Panc1 (cell line): ENCODE results near the gene BTBD9. TPM values are rescaled to one million over a fixed set of nuclear protein-coding genes. Genes with fewer than 3 reads are reported as not detected.

Experiments
- ATAC-seq: fragments of 200-7000 bp; cut with Tn5 transposase; 2 replicates; pipeline ENCODE4 v1.9.1; 2020; ENCODE audit warnings: mild to moderate bottlenecking, moderate library complexity
- BruUV-seq: library from RNA; stranded (reverse); fragments of 400-500 nt; replicated peaks from 2 replicates; lab custom pipeline; 2021; lab: Mats Ljungman, UMichigan
- CTCF ChIA-PET: fragments of 300-600 bp; sonication (Branson Sonifier 250); formaldehyde crosslinking; loops from one replicate; lab custom pipeline; 2022; ENCODE audit warnings: antibody characterized with exemption; lab: Charles Lee
- POLR2A ChIA-PET: fragments of 300-600 bp; sonication (Branson Sonifier 250); formaldehyde crosslinking; loops from one replicate; lab custom pipeline; 2022; ENCODE audit warnings: antibody characterized with exemption; lab: Charles Lee
- DNase-seq: peaks from one replicate; pipeline ENCODE4 v3.0.0-alpha.2; 2010; ENCODE audit warnings: low read depth, low spot score
- H3K27ac ChIP-seq: 2 replicates; pipeline ENCODE4 v1.5.1; 2011; ENCODE audit warnings: mild to moderate bottlenecking, low read length, inconsistent platforms
- H3K27me3 ChIP-seq: fragments of 200-500 bp; sonication (Bioruptor generic); 2 replicates; pipeline ENCODE4 v1.6.0; 2014; ENCODE audit warnings: low read length, inconsistent platforms; ENCODE audit not compliant: control insufficient read depth, insufficient read depth
- H3K36me3 ChIP-seq: fragments of 200-500 bp; sonication (Bioruptor generic); 2 replicates; pipeline ENCODE4 v1.5.1; 2014; ENCODE audit warnings: inconsistent platforms, mild to moderate bottlenecking, low read length, moderate library complexity; ENCODE audit not compliant: control insufficient read depth, insufficient read depth
- H3K4me1 ChIP-seq: 2 replicates; pipeline ENCODE4 v1.5.1; 2011; ENCODE audit warnings: inconsistent platforms, mild to moderate bottlenecking, low read length, moderate library complexity; ENCODE audit not compliant: control insufficient read depth, insufficient read depth
- H3K4me3 ChIP-seq, 2 experiments: 2 replicates each; pipeline ENCODE4 v1.5.1; 2011 to 2012; ENCODE audit warnings: low read depth in 2 of 2, low read length in 2 of 2, mild to moderate bottlenecking in 2 of 2, inconsistent platforms in 1 of 2, moderate library complexity in 1 of 2
- H3K9me3 ChIP-seq: fragments of 200-500 bp; sonication (Bioruptor generic); 2 replicates; pipeline ENCODE4 v1.5.1; 2014; ENCODE audit warnings: low read depth, mild to moderate bottlenecking, inconsistent platforms, low read length, moderate library complexity; ENCODE audit not compliant: control insufficient read depth, insufficient read depth
- CTCF ChIP-seq: fragments of 450-650 bp; IDR thresholded peaks from 2 replicates; pipeline ENCODE4 v1.5.1; 2017; ENCODE audit warnings: mild to moderate bottlenecking
- POLR2AphosphoS5 ChIP-seq: IDR thresholded peaks from 2 replicates; pipeline ENCODE4 v1.6.1; 2012; ENCODE audit warnings: mild to moderate bottlenecking, low read depth, low read length, moderate library complexity
- REST ChIP-seq, 2 experiments: IDR thresholded peaks; 2 replicates each; pipeline ENCODE4 v1.6.1; 2011 to 2012; ENCODE audit warnings: low read depth in 2 of 2, control low read depth in 1 of 2, low read length in 1 of 2, mild to moderate bottlenecking in 1 of 2, moderate library complexity in 1 of 2; ENCODE audit not compliant: insufficient read depth in 1 of 2
- SIN3A ChIP-seq: IDR thresholded peaks from 2 replicates; pipeline ENCODE4 v1.6.1; 2012; ENCODE audit warnings: low read depth, mild to moderate bottlenecking, low read length, moderate library complexity, borderline replicate concordance; ENCODE audit not compliant: insufficient read depth
- TCF7L2 ChIP-seq: IDR thresholded peaks from 2 replicates; pipeline ENCODE4 v1.6.1; 2011; ENCODE audit warnings: mild to moderate bottlenecking, low read depth, low read length, inconsistent platforms
- in situ Hi-C: cut with HindIII; loops from 2 replicates; pipeline ENCODE4 v1.10.0; 2016; ENCODE audit warnings: low sequenced_read_pairs, low pct_unique_long_range_greater_than_20kb
- intact Hi-C: fragments of 100-400 bp; cut with micrococcal nuclease; formaldehyde crosslinking; loops from one replicate; pipeline ENCODE4 v1.10.0; 2022; ENCODE audit not compliant: unreplicated experiment
- total RNA-seq: library from RNA; stranded (reverse); gene quantifications from one replicate; pipeline ENCODE4 v1.2.1, GENCODE V29; 2021; ENCODE audit not compliant: unreplicated experiment

Gene BTBD9
- total RNA-seq, 1 experiment from 2014 or later: 12.8 TPM

GRCh38 chr6:38273325-38273724, 366.4 kb downstream of the BTBD9 start:
- H3K9me3 ChIP-seq: no peaks in the 10 kb centered on the region
- no peak overlapping the region for H3K27ac ChIP-seq
- ATAC-seq (no peak), DNase-seq (no peak)
- no peaks in the 10 kb centered on the region for H3K36me3 ChIP-seq
- CTCF ChIA-PET: no interaction called here
- H3K4me1 ChIP-seq: peaks cover 3% of the 10 kb centered on the region
- no TSS peak for BruUV-seq
- POLR2A ChIA-PET: no interaction called here
- in situ Hi-C loops (no loop called here), intact Hi-C loops (no loop called here)
- H3K4me3 ChIP-seq: no peak overlapping the region
- no peaks in the 10 kb centered on the region for H3K27me3 ChIP-seq
- TF ChIP-seq POLR2AphosphoS5: no peak
- TF ChIP-seq TCF7L2: no peak
- TF ChIP-seq CTCF: no peak
- no peak for TF ChIP-seq REST (IDR thresholded peaks at IDR 0.05; ENCODE audit: insufficient read depth in 1 of 2, low read depth in 2 of 2, low read length in 1 of 2)
- no peak for TF ChIP-seq SIN3A

GRCh38 chr6:38272222-38272621, 367.5 kb downstream of the BTBD9 start:
- ATAC-seq: no peak
- POLR2A ChIA-PET: no interaction called here

More at GRCh38 chr6:38272222-38272621, 367.5 kb downstream of the BTBD9 start:
- intact Hi-C loops: no loop called here
- no peak for DNase-seq
- TF ChIP-seq CTCF (no peak), SIN3A (no peak), TCF7L2 (no peak), REST (IDR thresholded peaks at IDR 0.05; ENCODE audit: insufficient read depth in 1 of 2, low read depth in 2 of 2, low read length in 1 of 2) (no peak), POLR2AphosphoS5 (no peak)
- H3K36me3 ChIP-seq: no peaks in the 10 kb centered on the region
- H3K4me1 ChIP-seq: peaks cover 3% of the 10 kb centered on the region
- H3K27ac ChIP-seq: no peak overlapping the region
- no peaks in the 10 kb centered on the region for H3K27me3 ChIP-seq
- H3K9me3 ChIP-seq: no peaks in the 10 kb centered on the region
- CTCF ChIA-PET: no interaction called here
- in situ Hi-C loops: no loop called here
- no peak overlapping the region for H3K4me3 ChIP-seq
- no TSS peak for BruUV-seq
